HS-5 (cell line): ENCODE results near the gene RPS6KB2.
"Not testable (repeated sequence)": the region's sequence is repeated elsewhere in the genome, so short reads cannot be mapped to it uniquely, and the experiment has no call there.

Experiments
- DNase-seq: peaks from one replicate; pipeline ENCODE4 v3.0.0-alpha.2; 2012; ENCODE audit warnings: low read depth

RPS6KB2 gene

DNA sequence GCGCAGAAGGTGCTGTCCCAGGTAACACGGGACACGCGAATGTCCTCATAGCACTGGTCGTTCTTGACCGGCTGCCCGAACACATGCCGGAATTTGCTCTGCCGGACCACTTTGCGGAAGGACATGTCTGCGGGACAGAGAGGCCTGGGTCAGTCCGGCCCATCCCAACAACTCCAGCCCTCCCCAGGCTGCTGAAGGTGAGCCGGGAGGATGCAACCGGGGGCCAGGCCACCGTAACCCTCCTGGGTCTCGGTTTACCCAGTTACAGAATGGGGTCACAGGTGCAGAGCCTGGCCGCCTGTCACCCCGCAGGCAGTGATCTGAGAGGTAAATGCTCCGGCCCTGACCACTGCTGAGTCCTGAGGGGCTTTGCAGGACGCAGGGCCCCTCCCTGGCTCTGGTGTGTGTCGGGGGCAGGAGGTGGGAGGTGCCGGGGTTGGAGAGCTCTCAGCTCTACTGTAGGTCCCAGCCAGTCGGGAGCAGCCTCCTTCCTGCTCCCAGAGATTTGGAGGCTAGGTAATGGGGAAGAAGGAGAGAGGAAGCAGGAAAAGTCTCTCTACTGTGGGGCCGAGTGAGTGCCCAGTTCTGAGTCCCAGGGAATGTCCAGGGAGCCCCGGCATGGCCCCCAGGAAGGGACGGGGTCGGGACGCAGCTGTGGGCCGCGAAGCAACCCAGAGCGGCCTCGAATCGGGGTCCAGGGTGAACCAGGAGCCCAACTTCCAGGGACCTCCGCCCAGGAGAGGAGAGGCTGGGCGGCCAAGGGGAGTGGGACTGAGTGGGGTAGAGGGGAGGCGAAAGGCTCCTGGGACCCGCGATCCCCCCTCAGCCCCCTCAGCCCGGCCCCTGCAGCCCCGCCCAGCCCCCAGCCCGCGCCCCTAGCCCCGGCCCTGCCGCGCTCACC is 14.5 kb downstream of the RPS6KB2 start:
- no peak for DNase-seq

DNA sequence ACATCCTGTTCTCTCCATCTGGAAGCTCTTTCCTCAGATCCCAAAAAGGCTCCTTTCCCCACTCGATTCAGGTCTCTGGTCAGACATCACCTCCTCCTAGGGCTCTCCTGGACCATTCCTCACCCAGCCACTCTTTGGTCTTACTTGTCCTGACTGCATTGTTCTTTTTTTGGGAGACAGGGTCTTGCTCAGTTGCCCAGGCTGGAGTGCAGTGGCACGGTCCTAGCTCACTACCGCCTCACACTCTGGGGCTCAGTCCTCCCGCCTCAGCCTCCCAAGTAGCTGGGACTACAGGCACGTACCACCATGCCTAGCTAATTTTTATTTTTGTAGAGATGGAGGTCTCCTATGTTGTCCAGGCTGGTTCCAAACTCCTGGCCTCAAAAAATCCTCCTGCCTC is 17.2 kb downstream of the RPS6KB2 start:
- no peak for DNase-seq

DNA sequence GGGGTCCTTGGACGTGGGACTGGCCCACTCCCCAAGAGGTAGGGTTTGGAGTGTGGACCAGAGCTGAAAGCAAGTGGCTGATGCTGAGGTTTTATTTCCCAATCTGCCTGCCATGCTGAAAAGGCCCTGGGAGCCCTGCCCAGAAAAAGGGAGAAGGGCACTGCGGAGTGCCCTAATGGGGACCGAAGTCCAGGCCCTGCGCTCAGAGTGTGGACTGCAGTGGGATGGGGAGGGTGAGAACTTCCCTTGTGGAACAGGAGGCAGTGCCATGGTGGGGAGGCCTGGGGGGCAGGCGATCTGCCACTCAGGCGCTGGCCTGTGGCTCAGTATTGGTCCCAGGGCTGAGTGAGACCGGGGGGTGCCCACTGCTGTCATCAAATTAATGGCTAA is 19.9 kb downstream of the RPS6KB2 start:
- DNase-seq = no peak

DNA sequence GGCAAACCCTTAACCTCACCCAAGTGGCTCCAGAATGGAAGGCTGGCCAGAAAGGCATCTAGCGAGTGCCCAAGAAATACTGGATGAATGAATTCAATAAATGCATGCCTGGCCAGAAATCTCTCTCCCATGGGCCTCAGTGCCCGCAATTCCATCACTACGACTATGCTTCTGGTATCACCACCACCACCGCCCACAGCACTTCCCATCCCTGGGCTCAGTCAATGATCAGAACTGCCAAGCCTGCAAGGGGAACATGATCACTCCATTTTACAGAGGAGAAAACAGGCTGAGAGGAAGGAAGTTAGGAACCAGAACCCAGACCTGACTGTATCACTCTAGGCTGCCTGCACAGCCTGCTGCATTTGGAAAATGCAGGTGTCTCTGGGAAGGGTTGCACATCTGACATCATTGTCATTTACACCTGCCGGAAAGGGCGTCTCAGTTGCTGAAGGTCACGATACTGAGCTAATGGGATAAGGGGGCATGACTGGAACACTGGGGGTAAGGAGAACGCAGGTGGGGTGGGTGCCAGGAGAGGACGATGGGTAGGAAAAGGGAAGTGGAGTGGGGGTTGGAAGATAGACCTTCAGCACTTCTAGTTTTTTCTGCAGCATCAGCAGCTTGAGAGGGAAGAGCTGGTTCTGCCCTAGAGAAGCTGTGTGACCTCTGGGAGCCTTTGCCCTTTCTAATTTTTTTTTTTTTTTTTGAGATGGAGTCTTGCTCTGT is 21.0 kb downstream of the RPS6KB2 start:
- DNase-seq = no peak

DNA sequence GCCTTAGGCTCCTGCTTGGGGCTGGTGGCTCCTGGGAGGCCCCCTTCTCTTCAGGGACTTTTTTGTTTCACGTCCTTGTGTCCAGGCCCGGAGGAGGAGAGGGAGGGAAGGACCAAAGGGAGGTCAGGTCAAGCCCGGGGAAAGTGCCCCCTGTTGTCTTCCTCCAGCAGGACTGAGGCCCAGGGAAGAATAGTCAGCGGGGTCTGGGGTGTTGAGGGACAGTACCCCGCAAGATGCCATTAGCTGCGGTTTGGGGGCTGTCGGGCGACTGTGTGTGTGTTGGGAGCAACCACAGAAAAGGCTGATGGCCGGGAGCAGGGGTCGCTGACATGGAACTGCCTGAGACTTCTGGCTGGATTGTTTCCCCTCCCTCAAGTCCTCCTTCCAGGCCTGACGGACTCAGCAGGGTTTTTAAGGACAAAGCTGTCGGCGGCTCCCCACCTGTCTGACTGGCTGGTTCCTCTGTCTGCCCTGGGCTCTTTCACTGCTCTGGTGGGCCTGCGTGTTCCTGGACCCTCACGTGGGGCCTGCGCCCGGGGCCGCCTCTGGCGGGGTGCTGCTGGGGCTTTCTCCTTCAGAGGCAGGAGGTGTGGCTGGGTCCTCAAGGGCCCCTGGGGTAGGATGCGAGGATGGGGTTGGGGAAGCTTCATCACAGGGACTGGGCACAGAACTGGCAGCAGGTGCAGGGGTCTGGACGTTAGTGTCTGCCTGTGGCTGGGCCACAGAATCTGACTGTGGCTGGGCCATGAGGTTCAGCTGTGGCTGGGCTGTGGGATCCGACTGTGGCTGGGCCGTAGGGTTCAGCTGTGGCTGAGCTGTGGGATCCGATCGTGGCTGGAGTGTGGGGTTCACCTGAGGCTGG is 22.7 kb downstream of the RPS6KB2 start:
- DNase-seq = no peak

DNA sequence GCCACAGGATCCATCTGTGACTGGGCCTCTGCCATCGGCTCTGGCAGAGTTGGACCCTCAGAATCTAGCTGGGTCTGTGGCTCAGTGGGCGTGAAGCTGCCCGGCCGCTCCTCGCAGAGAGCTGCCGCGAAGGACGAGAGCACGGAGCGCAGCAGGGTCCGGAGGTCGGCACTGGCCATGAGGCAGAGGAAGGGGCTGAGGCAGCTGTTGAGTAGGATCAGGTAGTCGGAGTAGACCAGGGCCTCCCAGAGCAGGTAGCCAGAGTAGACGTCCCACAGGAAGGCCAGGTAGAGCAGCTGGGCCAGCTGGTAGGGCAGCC is 23.3 kb downstream of the RPS6KB2 start:
- DNase-seq = no peak

DNA sequence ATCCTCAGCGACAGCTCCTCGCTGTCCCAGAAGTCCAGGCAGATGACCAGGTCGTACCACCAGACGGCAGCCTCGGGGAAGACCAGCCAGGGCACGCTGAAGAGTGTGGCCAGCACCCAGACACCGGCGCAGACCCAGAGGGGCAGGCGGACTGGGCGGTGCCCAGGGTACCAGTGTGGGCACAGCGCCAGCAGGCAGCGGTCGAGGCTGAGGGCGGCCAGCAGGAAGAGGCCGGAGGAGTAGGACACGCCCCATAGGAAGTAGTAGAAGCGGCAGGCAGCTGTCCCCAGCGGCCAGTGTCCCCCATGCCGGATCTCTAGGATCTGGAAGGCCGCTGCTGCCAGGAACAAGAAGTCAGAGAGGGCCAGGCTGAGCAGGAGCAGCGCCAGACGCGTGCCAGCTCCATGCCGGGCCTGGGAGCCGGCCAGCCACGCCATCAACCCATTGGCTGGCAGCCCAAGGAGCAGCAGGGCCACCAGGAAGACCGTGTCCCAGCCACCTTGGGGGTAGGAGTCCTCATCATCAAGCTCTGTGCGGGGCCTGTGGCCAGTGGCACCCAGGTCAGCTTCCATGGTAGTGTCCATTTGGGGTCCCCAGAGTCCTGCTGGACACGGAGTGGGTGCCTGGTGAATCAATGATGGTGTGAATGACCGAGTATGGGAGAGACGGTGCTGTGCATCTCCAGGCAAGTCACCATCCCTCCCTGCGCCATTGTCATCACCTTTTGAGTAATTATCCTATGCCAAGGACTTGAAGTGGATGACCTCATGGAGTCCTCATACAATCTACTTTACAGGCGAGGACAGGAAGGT is 24.1 kb downstream of the RPS6KB2 start, which contains the start of gene GPR152:
GPR152 (minus strand) TSS at position 589 of the 812 bp plus-strand sequence; CDS start at position 584, 5 bp downstream.
- DNase-seq = no peak

DNA sequence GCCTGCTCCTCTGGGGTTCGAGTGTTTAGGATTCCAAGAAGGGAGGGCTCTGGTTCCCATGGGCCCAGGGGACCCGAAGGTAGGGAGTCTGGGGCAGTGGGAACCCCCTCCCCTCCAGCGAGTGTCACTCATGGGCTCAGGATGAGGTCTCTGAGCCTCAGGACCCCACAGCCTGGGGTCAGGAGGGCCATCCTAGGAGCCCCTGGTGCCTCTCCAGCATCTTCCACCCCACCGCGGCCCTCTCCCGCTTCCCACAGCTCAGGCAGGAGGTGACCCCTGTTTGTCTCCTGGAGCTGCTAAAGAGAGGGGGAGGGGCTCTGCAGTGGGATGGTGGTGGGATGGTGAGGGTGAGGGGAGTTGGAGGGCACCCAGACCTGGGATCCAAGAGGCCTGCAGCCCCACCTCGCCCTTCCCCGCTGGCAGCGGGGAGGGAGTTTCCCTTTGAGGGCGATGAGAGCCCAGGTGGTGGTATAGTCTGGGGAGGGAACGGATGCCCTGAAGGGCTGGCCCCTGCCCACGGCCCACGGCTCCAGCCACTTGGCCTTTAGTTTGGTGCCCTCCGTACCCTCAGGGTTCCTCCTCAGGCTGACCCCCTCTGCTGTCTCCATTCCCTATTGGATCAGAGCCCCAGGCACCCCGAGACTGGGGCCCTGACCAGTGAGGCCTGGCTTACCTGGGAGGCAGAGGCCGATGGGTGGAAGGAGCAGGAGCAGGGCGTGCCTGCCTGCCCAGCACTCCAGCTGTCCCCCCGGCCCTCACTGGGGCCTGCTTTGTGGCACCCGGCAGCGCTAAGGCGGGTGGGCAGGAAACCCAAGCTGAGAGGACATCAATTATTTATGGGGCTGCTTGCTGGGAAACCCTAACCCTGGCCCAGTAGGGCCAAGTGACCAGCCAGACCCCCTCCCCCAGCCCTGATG is 25.8 kb downstream of the RPS6KB2 start:
- DNase-seq = no peak

DNA sequence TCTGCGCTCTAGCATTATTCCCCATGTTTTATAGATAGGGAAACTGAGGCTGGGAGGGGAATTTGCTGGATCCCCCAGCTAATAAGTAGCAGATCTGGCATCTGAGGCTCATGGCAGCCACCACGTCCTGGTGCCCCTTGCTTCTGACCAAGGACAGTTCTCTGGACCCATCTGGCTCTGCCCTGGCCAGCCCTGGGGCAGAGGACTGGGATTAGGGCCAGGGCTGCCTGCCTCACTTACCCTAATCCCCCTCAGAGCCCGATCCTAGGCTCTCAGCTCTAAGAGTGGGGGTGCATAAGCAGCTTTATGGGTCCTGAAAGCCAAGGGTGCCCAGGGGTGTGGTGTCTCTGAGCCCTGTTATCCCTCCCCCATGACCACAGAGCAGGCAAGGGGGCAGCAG is 26.8 kb downstream of the RPS6KB2 start, which contains the start of gene CABP4:
CABP4 (plus strand) TSS at position 301 of the 400 bp plus-strand sequence; CDS start at position 371, 70 bp downstream.
- no peak for DNase-seq

DNA sequence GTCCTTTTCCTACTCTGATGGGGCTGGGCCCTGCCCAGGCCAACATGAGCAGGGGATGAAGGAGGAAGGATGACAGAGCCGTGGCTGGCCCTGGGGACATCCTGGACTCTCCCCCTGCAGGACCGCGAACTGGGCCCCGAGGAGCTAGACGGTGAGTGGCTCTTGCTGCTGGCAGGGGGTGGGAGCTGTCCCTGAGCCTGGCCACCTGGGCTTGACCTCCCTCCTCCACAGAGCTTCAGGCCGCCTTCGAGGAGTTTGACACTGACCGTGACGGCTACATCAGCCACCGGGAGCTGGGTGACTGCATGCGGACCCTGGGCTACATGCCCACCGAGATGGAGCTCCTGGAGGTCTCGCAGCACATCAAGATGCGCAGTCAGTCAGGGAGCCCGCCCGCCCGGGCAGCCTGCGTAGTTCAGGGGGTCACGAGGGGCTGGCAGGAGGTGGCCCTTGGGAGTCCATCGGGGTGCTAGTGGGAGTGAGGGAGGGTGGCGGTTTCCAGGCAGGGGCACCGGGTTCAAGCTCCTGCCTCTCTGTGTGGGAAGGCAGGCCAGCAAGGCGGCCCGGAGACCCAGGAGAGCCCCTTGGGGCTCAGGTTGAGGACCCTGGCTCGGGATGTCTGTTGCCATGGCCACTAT is 27.9 kb downstream of the RPS6KB2 start:
- DNase-seq = no peak

DNA sequence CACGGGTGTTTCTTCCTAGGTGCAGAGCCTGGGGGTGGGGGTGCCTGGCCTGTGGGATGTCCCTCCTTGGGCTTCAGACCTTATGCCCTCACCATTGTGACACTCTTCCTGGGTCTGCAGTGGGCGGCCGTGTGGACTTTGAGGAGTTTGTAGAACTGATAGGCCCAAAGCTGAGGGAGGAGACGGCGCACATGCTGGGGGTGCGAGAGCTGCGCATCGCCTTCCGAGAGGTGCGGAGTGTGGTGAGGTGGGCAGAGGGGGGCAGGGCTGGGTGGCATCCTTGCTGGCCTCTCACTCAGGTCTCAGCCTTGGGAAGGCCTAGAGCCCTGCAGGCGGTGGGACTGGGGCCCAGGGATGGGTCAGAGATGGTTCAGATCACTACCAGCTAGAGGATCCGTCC is 29.2 kb downstream of the RPS6KB2 start:
- no peak for DNase-seq

DNA sequence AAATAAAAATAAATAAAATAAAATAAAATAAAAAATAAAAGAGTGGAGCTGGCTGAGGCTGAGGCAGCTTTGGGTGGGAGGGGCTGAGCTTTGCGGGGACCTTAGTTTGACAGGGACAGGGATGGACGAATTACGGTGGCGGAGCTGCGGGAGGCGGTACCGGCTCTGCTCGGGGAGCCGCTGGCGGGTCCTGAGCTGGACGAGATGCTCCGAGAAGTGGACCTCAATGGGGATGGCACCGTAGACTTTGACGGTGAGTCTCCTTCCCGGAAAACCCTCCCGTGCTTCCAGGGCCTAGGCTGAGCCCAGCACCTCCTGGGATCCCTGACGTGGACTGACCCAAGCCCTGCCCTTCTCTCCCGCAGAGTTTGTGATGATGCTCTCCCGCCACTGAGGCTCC is 30.0 kb downstream of the RPS6KB2 start:
- DNase-seq = no peak

DNA sequence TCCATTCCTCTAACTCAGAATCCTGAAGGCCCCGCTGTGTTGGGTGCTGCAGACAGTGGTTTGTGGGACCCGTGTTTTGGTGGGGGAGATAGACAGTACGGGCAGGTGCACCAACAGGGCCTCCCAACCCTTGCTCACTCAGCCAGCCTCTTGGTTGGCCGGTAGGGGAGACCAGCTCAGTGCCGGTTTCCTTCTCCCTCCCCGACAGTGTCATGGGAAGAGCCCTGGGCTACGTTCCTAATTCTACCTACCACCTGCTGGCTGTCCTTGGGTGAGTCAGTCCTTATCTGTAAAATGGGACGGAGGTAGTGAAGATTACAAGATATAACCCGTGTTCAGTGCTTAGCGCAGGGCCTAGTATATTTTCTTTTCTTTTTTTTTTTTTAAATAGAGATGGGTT is 34.9 kb downstream of the RPS6KB2 start:
- no peak for DNase-seq

DNA sequence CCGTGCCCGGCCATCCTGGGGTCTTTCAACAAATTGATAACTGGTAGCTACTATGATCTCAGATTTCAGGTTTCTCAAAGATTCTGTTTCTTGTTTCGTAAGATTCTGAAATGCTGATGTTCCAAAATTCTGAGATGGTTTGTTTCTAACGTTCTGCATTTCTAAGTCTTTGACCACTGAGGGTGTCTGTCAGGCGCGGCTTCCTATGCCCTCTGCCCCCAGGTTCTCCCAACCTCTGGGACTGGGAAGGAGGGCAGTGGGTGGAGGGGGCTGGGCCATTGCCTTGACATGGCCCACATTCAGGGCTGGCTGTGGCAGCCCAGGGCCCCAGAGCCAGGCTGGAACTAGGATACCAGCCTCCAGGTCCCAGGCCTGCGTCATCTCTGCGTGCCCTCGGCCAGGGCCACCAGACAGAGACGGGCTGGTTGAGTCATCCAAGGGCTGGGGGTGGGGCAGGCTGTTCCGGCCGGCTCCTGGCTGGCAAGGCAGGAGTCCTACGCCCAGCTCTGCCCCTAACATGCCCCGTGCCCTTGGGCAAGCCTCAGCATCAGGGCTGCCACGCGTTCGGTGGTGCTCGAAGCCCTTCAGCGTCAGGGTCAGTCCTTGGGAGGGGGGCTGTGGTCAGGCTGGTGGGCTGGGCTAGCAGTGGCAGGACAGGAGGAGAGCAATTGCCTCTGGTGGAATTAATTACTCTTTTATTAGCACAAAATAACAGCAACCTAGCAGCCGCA is 35.6 kb downstream of the RPS6KB2 start:
- no peak for DNase-seq

DNA sequence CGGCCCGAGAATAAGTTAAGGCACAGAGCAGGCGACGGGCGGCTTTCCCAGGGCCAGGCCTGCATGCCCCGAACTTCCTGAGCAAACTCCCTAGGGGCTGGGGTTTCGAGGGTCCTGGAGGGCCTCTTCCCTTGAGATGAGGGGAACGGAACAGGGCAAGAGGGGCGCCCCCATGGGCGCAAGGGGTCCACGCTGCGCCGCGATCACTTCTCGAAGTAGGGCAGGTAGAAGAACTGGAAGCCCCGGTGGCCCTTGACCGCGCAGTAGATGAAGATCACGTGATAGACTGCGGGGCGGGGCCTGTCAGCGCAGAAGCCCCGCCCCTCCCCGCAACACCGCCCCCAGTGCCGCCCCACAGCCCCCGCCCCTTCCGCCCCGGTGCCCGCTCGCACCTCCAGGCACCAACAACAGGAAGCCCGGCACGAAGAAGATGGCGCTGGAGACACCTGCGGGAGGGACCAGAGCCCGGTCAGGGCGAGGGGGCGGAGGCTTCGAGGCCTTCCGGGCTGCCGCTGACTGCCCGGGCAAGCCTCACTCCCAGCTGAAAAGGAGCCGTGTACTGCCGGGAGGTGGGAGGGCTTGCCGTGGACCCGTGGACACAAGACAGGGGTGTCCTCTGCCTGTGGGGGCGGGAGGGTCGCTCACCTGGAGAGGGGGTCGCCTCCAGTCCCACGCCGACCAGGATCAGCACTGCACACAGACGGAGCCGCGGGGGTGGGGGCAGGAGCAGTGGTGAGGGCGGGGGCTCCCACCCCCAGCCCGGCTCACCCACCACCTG is 36.3 kb downstream of the RPS6KB2 start:
- no peak for DNase-seq

DNA sequence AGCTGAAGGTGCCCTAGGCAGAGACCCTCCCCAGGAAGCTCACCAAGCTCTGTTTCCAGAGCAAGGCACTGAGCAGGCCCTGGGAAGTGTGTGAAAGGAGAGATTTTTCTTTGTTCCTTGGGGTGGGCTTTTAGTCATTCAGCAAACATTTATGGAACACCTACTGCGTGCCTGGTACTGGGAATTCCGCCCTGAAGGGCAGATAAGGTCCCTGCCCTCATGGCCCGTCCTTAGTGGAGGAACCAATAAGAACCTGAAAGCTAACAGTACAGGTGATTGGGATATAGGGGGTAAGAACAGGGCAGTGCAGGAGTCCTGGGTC is 36.9 kb downstream of the RPS6KB2 start:
- DNase-seq = no peak

DNA sequence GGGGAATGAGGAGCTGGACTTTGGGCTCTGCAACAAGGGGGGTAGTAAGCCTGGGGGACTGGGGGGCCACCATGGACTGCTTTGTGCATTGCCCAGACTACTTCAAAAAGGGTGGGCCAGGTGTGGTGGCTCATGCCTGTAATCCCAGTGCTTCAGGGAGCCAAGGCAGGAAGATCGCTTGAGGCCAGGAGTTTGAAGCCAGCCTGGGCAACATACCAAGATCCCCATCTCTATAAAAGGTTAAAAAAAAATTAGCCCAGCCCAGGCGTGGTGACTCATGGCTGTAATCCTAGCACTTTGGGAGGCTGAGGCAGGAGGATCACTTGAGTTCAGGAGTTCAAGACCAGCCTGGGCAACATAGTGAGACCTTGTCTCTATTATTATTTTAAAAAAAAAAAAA is 37.2 kb downstream of the RPS6KB2 start:
- DNase-seq = not testable (repeated sequence)

DNA sequence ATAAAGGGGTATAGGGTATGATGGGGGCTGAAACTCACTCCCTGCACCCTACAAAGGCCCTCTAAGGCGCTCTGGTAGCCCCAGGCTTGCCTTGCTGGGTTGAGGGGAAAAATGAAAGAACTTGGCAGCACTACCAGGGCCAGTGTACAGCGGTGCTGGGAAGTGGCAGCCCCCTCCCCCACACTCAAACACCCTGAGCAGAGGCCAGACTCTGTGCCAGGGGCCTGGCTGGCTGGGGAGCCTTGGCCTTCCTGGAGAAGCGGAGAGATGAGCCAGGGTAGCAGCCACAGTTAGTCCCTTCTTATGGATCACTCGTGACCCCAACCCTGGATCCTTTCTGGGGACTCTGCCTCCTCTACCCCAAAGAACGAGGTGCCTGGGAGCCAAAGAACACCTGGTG is 38.1 kb downstream of the RPS6KB2 start:
- no peak for DNase-seq
